Fibroblast of upper back skin (primary cell): ENCODE measurements around the gene LGR6.
"Not testable (repeated sequence)": the region's sequence is repeated elsewhere in the genome, so short reads cannot be mapped to it uniquely, and the experiment has no call there.

Experiments
- DNase-seq: peaks from one replicate; pipeline ENCODE4 v3.0.0-alpha.2; 2013

LGR6 gene

DNA sequence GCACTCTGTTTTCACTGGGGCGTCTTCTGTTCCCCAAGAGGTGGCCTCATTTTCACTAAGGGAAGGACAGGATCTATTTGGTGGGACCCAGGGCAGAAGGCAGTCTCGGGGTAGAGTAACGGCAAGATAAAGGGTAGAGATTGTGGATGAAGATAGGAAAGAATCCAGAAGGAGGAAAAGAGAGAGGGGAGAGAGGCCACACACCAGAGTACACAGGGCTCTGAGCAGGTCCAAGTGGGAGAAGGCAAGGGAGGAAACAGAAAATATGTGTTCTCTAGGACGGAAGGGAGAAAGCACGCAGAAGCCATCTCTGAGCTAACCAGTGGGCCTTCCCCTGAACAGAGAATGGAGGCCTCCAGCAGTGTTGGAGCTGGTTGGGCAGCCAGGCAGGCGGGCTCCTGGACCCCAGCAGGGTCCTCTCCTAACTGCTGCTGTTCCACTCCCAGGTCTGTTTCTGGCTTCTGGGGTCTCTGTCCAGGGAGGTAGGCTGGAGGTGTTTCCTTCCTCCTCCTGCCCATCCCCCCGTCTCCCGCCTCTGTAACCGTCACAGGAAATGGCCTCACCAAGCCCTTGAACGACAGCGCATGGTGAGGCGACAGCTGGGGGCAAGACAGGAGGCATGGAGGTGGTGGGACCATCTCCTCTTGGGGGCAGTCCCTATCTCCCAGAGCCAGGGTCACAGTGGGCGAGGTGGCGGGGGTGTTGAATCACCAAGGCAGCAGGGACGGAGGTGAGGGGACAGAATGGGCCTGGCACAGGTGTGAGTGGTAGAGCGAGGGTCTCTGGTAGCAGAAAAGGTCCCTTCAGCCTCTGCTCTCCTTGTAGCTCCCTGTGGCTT lies 33.8 kb upstream of the LGR6 start:
- no peak for DNase-seq

- DNase-seq, result no peak
Observed at GRCh38 chr1:202160377-202160940, 33.1 kb upstream of the LGR6 start, which contains the start of gene PTPN7. PTPN7 (minus strand) TSS chr1:202160602; CDS start chr1:202159402, 1,200 bp downstream.

- DNase-seq, result no peak
Observed at GRCh38 chr1:202161151-202162046, 32.2 kb upstream of the LGR6 start.

DNA sequence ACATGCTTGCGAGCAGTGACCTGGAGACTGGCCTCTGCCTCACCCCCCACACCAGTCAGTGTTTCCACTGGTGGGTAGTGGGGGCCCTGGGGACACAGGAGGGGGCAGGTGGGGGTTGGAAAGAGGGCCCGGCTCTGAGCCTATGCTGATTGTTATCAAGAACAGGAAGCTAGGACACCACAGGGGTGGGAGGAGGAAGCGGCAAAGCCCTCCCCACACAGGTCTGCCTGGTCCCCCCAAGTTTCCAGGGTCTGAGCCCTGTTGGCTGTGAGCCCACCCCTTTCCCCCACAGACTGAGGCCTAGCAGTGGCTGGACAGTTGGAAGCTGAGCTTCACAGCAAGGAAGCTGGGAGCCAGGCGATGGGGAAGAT lies 31.6 kb upstream of the LGR6 start:
- no peak for DNase-seq

GRCh38 chr1:202162418-202163280 lies 30.9 kb upstream of the LGR6 start:
- no peak for DNase-seq

GRCh38 chr1:202163281-202164270 lies 30.0 kb upstream of the LGR6 start:
- DNase-seq, result no peak

DNA sequence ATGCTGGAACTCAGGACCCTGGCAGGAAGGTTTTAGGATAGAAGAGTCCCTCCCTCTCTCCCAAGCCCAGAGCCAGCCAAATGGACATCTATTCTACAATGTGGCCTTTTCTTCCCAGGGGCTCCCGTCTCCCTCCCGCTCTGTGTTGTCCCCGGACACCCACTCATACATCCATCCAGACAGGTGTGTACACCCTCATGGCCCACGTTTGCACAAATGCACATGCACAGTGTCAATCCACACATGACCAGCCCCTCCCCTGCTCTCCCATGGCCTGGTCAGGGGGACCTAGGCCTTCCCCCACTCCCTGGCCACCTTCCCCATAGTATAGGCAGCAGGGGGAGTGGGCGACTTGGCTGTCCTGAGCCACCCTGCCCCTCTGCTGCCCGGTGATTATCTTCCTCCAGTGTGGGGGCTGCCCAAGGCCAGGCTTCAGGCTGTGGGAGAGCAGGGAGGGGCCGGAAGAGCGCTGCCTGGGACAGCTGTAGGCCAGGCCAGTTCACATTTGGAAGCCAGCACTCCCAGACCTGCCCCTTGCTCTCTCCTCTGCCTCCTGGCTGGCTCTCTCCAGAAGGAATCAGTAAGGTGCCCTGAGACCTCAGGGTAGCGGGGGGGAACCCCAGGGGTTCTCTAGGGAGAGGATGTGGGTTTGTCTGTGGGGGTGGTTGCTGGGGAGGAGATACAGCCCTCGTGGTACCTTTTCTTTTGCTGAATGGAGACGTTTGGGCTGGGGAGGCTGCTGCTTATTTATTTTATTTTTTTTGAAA lies 29.1 kb upstream of the LGR6 start:
- DNase-seq, result no peak

- no peak for DNase-seq
Observed at GRCh38 chr1:202165267-202165941, 28.2 kb upstream of the LGR6 start.

- no peak for DNase-seq
Observed at GRCh38 chr1:202165942-202166843, 27.4 kb upstream of the LGR6 start.

- DNase-seq, result not testable (repeated sequence)
Observed at GRCh38 chr1:202167054-202167453, 26.5 kb upstream of the LGR6 start.

DNA sequence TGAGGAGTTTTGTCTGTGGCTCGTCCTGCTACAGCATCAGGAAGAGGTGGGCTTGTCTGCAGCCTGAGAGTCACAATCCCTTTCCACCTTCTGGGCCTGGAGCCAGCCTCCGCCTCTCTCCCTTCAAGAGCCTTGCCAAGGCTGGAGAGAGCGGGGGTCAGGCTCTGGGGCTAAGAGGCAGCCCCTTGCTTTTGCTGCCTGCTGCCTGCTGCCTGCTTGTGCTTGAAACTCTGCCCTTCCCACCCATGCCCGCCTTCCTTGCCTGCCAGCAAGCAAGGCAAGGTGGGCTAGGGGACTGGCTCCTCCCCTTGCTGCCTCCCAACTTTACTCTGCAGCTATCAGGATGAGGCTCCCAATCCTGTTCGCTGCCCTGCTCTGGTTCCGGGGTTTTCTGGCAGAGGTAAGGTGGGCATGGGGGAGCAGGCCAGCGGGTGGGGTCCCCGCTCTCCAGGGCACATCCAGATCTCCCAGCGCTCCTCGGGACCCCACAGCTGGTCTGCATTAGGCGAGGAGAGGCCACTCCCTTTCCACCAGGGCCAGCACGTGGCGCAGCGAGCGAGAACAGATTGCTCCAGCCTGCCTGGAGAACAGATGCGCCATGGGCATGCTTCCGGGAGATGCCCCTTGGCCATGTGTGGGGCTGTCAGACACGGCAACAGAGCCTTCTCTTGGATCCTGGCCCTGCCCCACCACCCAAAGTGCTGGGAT lies 25.7 kb upstream of the LGR6 start:
- DNase-seq, result peak; percentile 33

- DNase-seq, result no peak
Observed at GRCh38 chr1:202168861-202169260, 24.7 kb upstream of the LGR6 start.

- no peak for DNase-seq
Observed at GRCh38 chr1:202170726-202171125, 22.9 kb upstream of the LGR6 start.

DNA sequence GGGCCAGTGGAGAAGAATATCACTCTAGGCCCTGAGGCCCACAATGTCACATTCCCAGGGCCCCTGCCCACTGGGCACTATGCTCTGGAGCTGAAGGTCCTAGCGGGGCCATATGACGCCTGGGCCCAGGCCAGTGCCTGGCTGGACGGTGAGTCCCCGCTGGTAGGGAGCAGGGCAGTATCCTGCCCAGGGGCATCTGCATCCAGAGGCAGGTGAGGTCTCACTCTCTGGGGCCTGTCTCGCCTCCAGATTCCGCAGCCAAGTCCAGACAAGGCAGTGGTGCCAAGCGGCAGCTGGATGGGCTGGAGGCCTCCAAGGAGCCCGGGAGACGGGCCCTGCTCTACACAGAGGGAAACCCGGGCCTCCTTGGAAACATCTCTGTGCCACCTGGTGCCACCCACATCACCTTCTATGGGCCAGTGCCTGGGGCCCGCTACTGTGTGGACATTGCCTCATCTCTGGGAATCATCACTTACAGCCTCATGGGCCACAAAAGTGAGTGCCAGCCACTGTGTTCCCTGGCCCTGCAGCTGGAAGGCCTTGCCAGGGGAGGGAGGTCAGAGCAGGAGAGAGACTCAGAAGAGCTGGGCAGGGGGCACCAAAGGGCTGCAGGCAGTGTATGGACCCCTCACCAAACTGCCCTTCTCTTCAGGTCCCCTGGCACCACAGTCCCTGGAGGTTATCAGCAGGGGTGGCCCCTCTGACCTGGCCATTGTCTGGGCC lies 22.1 kb upstream of the LGR6 start:
- no peak for DNase-seq

GRCh38 chr1:202172015-202172355 lies 21.6 kb upstream of the LGR6 start:
- no peak for DNase-seq

- DNase-seq, result no peak
Observed at GRCh38 chr1:202173993-202174392, 19.6 kb upstream of the LGR6 start.
